Trophoblast cell (in vitro differentiated cells and primary cell): ENCODE data around the gene RABGAP1.

Experiments
- DNase-seq, 2 donors: peaks; one replicate each; pipeline ENCODE4 v3.0.0-alpha.2; 2016
- H2AFZ ChIP-seq: 2 replicates; pipeline ENCODE4 v1.6.1; 2013; ENCODE audit warnings: low read length, moderate library complexity, mild to moderate bottlenecking; ENCODE audit not compliant: insufficient read depth, poor library complexity
- H2AK5ac ChIP-seq: 2 replicates; pipeline ENCODE4 v1.6.1; 2013; ENCODE audit warnings: mild to moderate bottlenecking, low read length
- H2BK120ac ChIP-seq: 2 replicates; pipeline ENCODE4 v1.6.1; 2013; ENCODE audit warnings: low read length, mild to moderate bottlenecking, moderate library complexity; ENCODE audit not compliant: insufficient read depth, poor library complexity
- H2BK12ac ChIP-seq: 2 replicates; pipeline ENCODE4 v1.6.1; 2013; ENCODE audit warnings: mild to moderate bottlenecking, low read length, moderate library complexity
- H2BK5ac ChIP-seq: 2 replicates; pipeline ENCODE4 v1.6.1; 2013; ENCODE audit warnings: low read length, low read depth, moderate library complexity, mild to moderate bottlenecking; ENCODE audit not compliant: poor library complexity
- H3K14ac ChIP-seq: 2 replicates; pipeline ENCODE4 v1.6.1; 2013; ENCODE audit warnings: mild to moderate bottlenecking, low read length
- H3K18ac ChIP-seq: 2 replicates; pipeline ENCODE4 v1.6.1; 2013; ENCODE audit warnings: mild to moderate bottlenecking, low read length
- H3K23ac ChIP-seq: 2 replicates; pipeline ENCODE4 v1.6.1; 2013; ENCODE audit warnings: low read length
- H3K27ac ChIP-seq: 2 replicates; pipeline ENCODE4 v1.5.1; 2013; ENCODE audit warnings: low read depth, mild to moderate bottlenecking, inconsistent platforms, low read length, moderate library complexity
- H3K27me3 ChIP-seq: 2 replicates; pipeline ENCODE4 v1.6.1; 2013; ENCODE audit warnings: inconsistent platforms, mild to moderate bottlenecking, low read length, moderate library complexity; ENCODE audit not compliant: insufficient read depth
- H3K36me3 ChIP-seq, 2 experiments: 1 replicate in 1 of 2; 2 replicates in 1 of 2; pipeline ENCODE4 v1.6.1; 2013; ENCODE audit warnings: low read length in 2 of 2, mild to moderate bottlenecking in 2 of 2, moderate library complexity in 1 of 2; ENCODE audit not compliant: insufficient read depth in 2 of 2, control insufficient read depth in 1 of 2
- H3K4ac ChIP-seq: 2 replicates; pipeline ENCODE4 v1.6.1; 2013; ENCODE audit warnings: low read depth, mild to moderate bottlenecking, low read length, moderate library complexity
- H3K4me1 ChIP-seq, 2 experiments: 1 replicate in 1 of 2; 2 replicates in 1 of 2; pipeline ENCODE4 v1.6.1; 2013; ENCODE audit warnings: low read length in 2 of 2, mild to moderate bottlenecking in 2 of 2, moderate library complexity in 1 of 2; ENCODE audit not compliant: insufficient read depth in 2 of 2, control insufficient read depth in 1 of 2
- H3K4me2 ChIP-seq: 2 replicates; pipeline ENCODE4 v1.6.1; 2013; ENCODE audit warnings: inconsistent platforms, mild to moderate bottlenecking, low read length, moderate library complexity
- H3K4me3 ChIP-seq: 2 replicates; pipeline ENCODE4 v1.5.1; 2013; ENCODE audit warnings: mild to moderate bottlenecking, low read depth, low read length, inconsistent platforms
- H3K79me1 ChIP-seq: one replicate; pipeline ENCODE4 v1.6.1; 2013; ENCODE audit warnings: low read length
- H3K79me2 ChIP-seq: 2 replicates; pipeline ENCODE4 v1.6.1; 2013; ENCODE audit warnings: low read length, mild to moderate bottlenecking; ENCODE audit not compliant: control insufficient read depth, insufficient read depth, poor library complexity
- H3K9ac ChIP-seq: 2 replicates; pipeline ENCODE4 v1.6.1; 2013; ENCODE audit warnings: mild to moderate bottlenecking, low read length
- H3K9me3 ChIP-seq: 2 replicates; pipeline ENCODE4 v1.6.1; 2013; ENCODE audit warnings: low read depth, mild to moderate bottlenecking, control low read depth, inconsistent platforms, low read length; ENCODE audit not compliant: insufficient read depth
- H4K12ac ChIP-seq: 2 replicates; pipeline ENCODE4 v1.6.1; 2013; ENCODE audit warnings: low read depth, mild to moderate bottlenecking, low read length, moderate library complexity
- H4K8ac ChIP-seq: 2 replicates; pipeline ENCODE4 v1.6.1; 2013; ENCODE audit warnings: low read depth, mild to moderate bottlenecking, low read length, moderate library complexity
- H4K91ac ChIP-seq: one replicate; pipeline ENCODE4 v1.6.1; 2013; ENCODE audit warnings: low read depth, mild to moderate bottlenecking, low read length, moderate library complexity
- WGBS: extraction: QIAGEN DNeasy Blood & Tissue Kit; methylation state at CpG from one replicate; pipeline ENCODE4 v1.1.7; 2013; ENCODE audit warnings: missing lambda C conversion rate; ENCODE audit not compliant: insufficient read length, insufficient coverage; ENCODE audit errors: extremely low coverage; 5-methylcytosine and 5-hydroxymethylcytosine counted together

RABGAP1 gene

GRCh38 chr9:123007269-123007668, 66.4 kb downstream of the RABGAP1 start:
- WGBS, result no CpG with 5 or more reads among the region's 5 CpGs
- no peak overlapping the region for H2AK5ac ChIP-seq
- H3K4me2 ChIP-seq, result no peak overlapping the region
- H3K27me3 ChIP-seq, result no peaks in the 10 kb centered on the region
- H3K79me1 ChIP-seq, result no peaks in the 10 kb centered on the region
- H2BK120ac ChIP-seq, result no peak overlapping the region
- H2BK12ac ChIP-seq, result no peak overlapping the region
- no peak overlapping the region for H3K4me3 ChIP-seq
- no peak overlapping the region for H2AFZ ChIP-seq
- no peaks in the 10 kb centered on the region for H3K9me3 ChIP-seq
- no peak overlapping the region for H3K4ac ChIP-seq
- H4K91ac ChIP-seq, result no peak overlapping the region
- DNase-seq, result no peak
- no peak overlapping the region for H4K8ac ChIP-seq
- H3K14ac ChIP-seq, result no peak overlapping the region
- no peak overlapping the region for H3K23ac ChIP-seq
- no peak overlapping the region for H4K12ac ChIP-seq
- no peaks in the 10 kb centered on the region for H3K4me1 ChIP-seq
- no peak overlapping the region for H3K27ac ChIP-seq
- no peak overlapping the region for H3K9ac ChIP-seq
- H3K79me2 ChIP-seq, result no peaks in the 10 kb centered on the region
- H3K18ac ChIP-seq, result no peak overlapping the region
- H3K36me3 ChIP-seq, result peaks cover 2 to 7% of the 10 kb centered on the region in 2 experiments
- no peak overlapping the region for H2BK5ac ChIP-seq

- Histone ChIP-seq H3K9ac (no peak overlapping the region), H3K9me3 (no peaks in the 10 kb centered on the region), H2AK5ac (no peak overlapping the region), H3K79me1 (no peaks in the 10 kb centered on the region), H4K12ac (no peak overlapping the region), H3K14ac (no peak overlapping the region), H3K36me3 (peaks cover 3 to 11% of the 10 kb centered on the region in 2 experiments), H3K23ac (no peak overlapping the region), H3K27me3 (no peaks in the 10 kb centered on the region), H2BK12ac (no peak overlapping the region), H3K4ac (no peak overlapping the region), H3K4me3 (no peak overlapping the region), H2BK120ac (no peak overlapping the region), H3K79me2 (no peaks in the 10 kb centered on the region), H3K27ac (no peak overlapping the region), H3K18ac (no peak overlapping the region), H2AFZ (no peak overlapping the region), H4K91ac (no peak overlapping the region), H4K8ac (no peak overlapping the region), H2BK5ac (no peak overlapping the region), H3K4me2 (no peak overlapping the region), H3K4me1 (no peaks in the 10 kb centered on the region)
- no peak for DNase-seq
These were observed 68.1 kb downstream of the RABGAP1 start for GRCh38 chr9:123008909-123009308.

GRCh38 chr9:123011380-123011779, 70.6 kb downstream of the RABGAP1 start:
- H3K4me2 ChIP-seq, result no peak overlapping the region
- H3K27me3 ChIP-seq, result no peaks in the 10 kb centered on the region
- H3K9ac ChIP-seq, result no peak overlapping the region
- no peaks in the 10 kb centered on the region for H3K9me3 ChIP-seq
- no CpG with 5 or more reads among the region's 3 CpGs for WGBS
- H3K4me3 ChIP-seq, result no peak overlapping the region
- H3K79me2 ChIP-seq, result no peaks in the 10 kb centered on the region
- H3K27ac ChIP-seq, result no peak overlapping the region
- no peak overlapping the region for H2AK5ac ChIP-seq
- H3K4ac ChIP-seq, result no peak overlapping the region
- no peak overlapping the region for H4K8ac ChIP-seq
- H2BK12ac ChIP-seq, result no peak overlapping the region
- H2BK5ac ChIP-seq, result no peak overlapping the region
- H3K4me1 ChIP-seq, result no peaks in the 10 kb centered on the region
- no peak overlapping the region for H2BK120ac ChIP-seq
- no peak overlapping the region for H4K12ac ChIP-seq
- no peak overlapping the region for H2AFZ ChIP-seq
- H4K91ac ChIP-seq, result no peak overlapping the region
- H3K14ac ChIP-seq, result no peak overlapping the region
- H3K23ac ChIP-seq, result no peak overlapping the region
- H3K36me3 ChIP-seq, result peaks cover 10 to 12% of the 10 kb centered on the region in 2 experiments
- no peaks in the 10 kb centered on the region for H3K79me1 ChIP-seq
- no peak overlapping the region for H3K18ac ChIP-seq
- no peak for DNase-seq

GRCh38 chr9:123011878-123012528, 71.2 kb downstream of the RABGAP1 start:
- no peak overlapping the region for H3K27ac ChIP-seq
- no peaks in the 10 kb centered on the region for H3K27me3 ChIP-seq
- H3K9ac ChIP-seq, result no peak overlapping the region
- no peak overlapping the region for H3K14ac ChIP-seq
- H3K4me3 ChIP-seq, result no peak overlapping the region
- no CpG with 5 or more reads among the region's 3 CpGs for WGBS
- H2BK120ac ChIP-seq, result no peak overlapping the region
- no peak overlapping the region for H3K18ac ChIP-seq
- H2BK12ac ChIP-seq, result no peak overlapping the region
- no peak overlapping the region for H4K91ac ChIP-seq
- no peaks in the 10 kb centered on the region for H3K4me1 ChIP-seq
- no peak overlapping the region for H3K4ac ChIP-seq
- H3K4me2 ChIP-seq, result no peak overlapping the region
- no peaks in the 10 kb centered on the region for H3K9me3 ChIP-seq
- no peak overlapping the region for H4K12ac ChIP-seq
- no peak overlapping the region for H4K8ac ChIP-seq
- peak in 1 of 2 donors; percentile 76 for DNase-seq
- H3K36me3 ChIP-seq, result peaks cover 10 to 12% of the 10 kb centered on the region in 2 experiments
- H2AK5ac ChIP-seq, result no peak overlapping the region
- H3K23ac ChIP-seq, result no peak overlapping the region
- H2BK5ac ChIP-seq, result no peak overlapping the region
- no peaks in the 10 kb centered on the region for H3K79me2 ChIP-seq
- H2AFZ ChIP-seq, result no peak overlapping the region
- H3K79me1 ChIP-seq, result no peaks in the 10 kb centered on the region
